Measurements from ENCODE around the gene NRXN3. TPM values are rescaled to one million over a fixed set of nuclear protein-coding genes. Genes with fewer than 3 reads are reported as not detected.

NRXN3 gene
- polyA plus RNA-seq, 1 donor from 2014 or later: 110 TPM

GRCh38 chr14:78162202-78162601 lies 8.0 kb upstream of the NRXN3 start:
- H3K4me2 ChIP-seq (ENCODE audit: low read length): no peak overlapping the region
- no peak overlapping the region for H2AFZ ChIP-seq (ENCODE audit: low read depth, low read length)
- no peaks in the 10 kb centered on the region for H3K9me2 ChIP-seq (ENCODE audit: insufficient read depth, low read length)
- H3K9me3 ChIP-seq (ENCODE audit: low read length): no peaks in the 10 kb centered on the region
- H3K9ac ChIP-seq (ENCODE audit: low read length): no peak overlapping the region
- H4K20me1 ChIP-seq (ENCODE audit: insufficient read depth): no peaks in the 10 kb centered on the region
- H3K4me3 ChIP-seq (ENCODE audit: low read length): no peak overlapping the region
- no peak overlapping the region for H3K27ac ChIP-seq (ENCODE audit: low read length)
- no peaks in the 10 kb centered on the region for H3F3A ChIP-seq (ENCODE audit: insufficient read depth, low read length, poor library complexity, severe bottlenecking)
- TF ChIP-seq POLR2AphosphoS5 (IDR thresholded peaks at IDR 0.05): no peak
- TF ChIP-seq TAF1 (IDR thresholded peaks at IDR 0.05; ENCODE audit: low read depth): no peak
- no peak for TF ChIP-seq MXI1 (conservative IDR thresholded peaks at IDR 0.05; ENCODE audit: poor library complexity, severe bottlenecking)
- no peak for TF ChIP-seq REST (IDR thresholded peaks at IDR 0.05; ENCODE audit: borderline replicate concordance)
- no peak for TF ChIP-seq EZH2 (IDR thresholded peaks at IDR 0.05; ENCODE audit: borderline replicate concordance, insufficient read depth, low read length, poor library complexity, severe bottlenecking)
- TF ChIP-seq CTCF (IDR thresholded peaks at IDR 0.05; ENCODE audit: poor library complexity, severe bottlenecking): no peak
- TF ChIP-seq EP300 (conservative IDR thresholded peaks at IDR 0.05; ENCODE audit: poor library complexity, severe bottlenecking): no peak
- H3K27me3 ChIP-seq (ENCODE audit: insufficient read depth, low read depth, low read length): no peaks in the 10 kb centered on the region
- no peaks in the 10 kb centered on the region for H3K36me3 ChIP-seq (ENCODE audit: insufficient read depth, low read length)
- no peaks in the 10 kb centered on the region for H3K79me2 ChIP-seq (replicated peaks; ENCODE audit: insufficient read depth, low read length)

GRCh38 chr14:78164226-78164853 lies 5.8 kb upstream of the NRXN3 start:
- TF ChIP-seq CTCF (IDR thresholded peaks at IDR 0.05; ENCODE audit: poor library complexity, severe bottlenecking) (peak; percentile 53), RAD21 (conservative IDR thresholded peaks at IDR 0.05) (no peak), SMC3 (conservative IDR thresholded peaks at IDR 0.05; ENCODE audit: poor library complexity) (peak; percentile 46), POLR2AphosphoS5 (IDR thresholded peaks at IDR 0.05) (no peak), EZH2 (IDR thresholded peaks at IDR 0.05; ENCODE audit: borderline replicate concordance, insufficient read depth, low read length, poor library complexity, severe bottlenecking) (no peak)
- Histone ChIP-seq H4K20me1 (ENCODE audit: insufficient read depth) (no peaks in the 10 kb centered on the region), H2AFZ (ENCODE audit: low read depth, low read length) (no peak overlapping the region), H3K36me3 (ENCODE audit: insufficient read depth, low read length) (no peaks in the 10 kb centered on the region), H3K9ac (ENCODE audit: low read length) (no peak overlapping the region), H3F3A (ENCODE audit: insufficient read depth, low read length, poor library complexity, severe bottlenecking) (no peaks in the 10 kb centered on the region), H3K27ac (ENCODE audit: low read length) (no peak overlapping the region), H3K9me2 (ENCODE audit: insufficient read depth, low read length) (no peaks in the 10 kb centered on the region), H3K4me3 (ENCODE audit: low read length) (no peak overlapping the region), H3K79me2 (replicated peaks; ENCODE audit: insufficient read depth, low read length) (no peaks in the 10 kb centered on the region), H3K9me3 (ENCODE audit: low read length) (no peaks in the 10 kb centered on the region), H3K4me2 (ENCODE audit: low read length) (no peak overlapping the region), H3K27me3 (ENCODE audit: insufficient read depth, low read depth, low read length) (no peaks in the 10 kb centered on the region)
